Endothelial cell (in vitro differentiated cells): ENCODE measurements around the gene ZNF217. TPM values are rescaled to one million over a fixed set of nuclear protein-coding genes. Genes with fewer than 3 reads are reported as not detected.
"Not testable (repeated sequence)": the region's sequence is repeated elsewhere in the genome, so short reads cannot be mapped to it uniquely, and the experiment has no call there.

Source experiments
- DNase-seq: peaks from one replicate; pipeline ENCODE4 v3.0.0; 2021; ENCODE audit warnings: low spot score
- H3K27ac Mint-ChIP-seq: one replicate; pipeline ENCODE4 v1.8.0; 2021; ENCODE audit warnings: mixed read lengths, inconsistent platforms; ENCODE audit not compliant: unreplicated experiment
- H3K27me3 Mint-ChIP-seq: one replicate; pipeline ENCODE4 v1.8.0; 2021; ENCODE audit warnings: mild to moderate bottlenecking, moderate library complexity, mixed read lengths, inconsistent platforms; ENCODE audit not compliant: unreplicated experiment
- H3K36me3 Mint-ChIP-seq: one replicate; pipeline ENCODE4 v1.8.0; 2021; ENCODE audit warnings: mild to moderate bottlenecking, low read depth, mixed read lengths, inconsistent platforms; ENCODE audit not compliant: unreplicated experiment
- H3K4me1 Mint-ChIP-seq: one replicate; pipeline ENCODE4 v1.8.0; 2021; ENCODE audit warnings: mild to moderate bottlenecking, mixed read lengths, inconsistent platforms; ENCODE audit not compliant: unreplicated experiment
- H3K4me3 Mint-ChIP-seq: one replicate; pipeline ENCODE4 v1.8.0; 2021; ENCODE audit warnings: mild to moderate bottlenecking, mixed read lengths, inconsistent platforms; ENCODE audit not compliant: unreplicated experiment
- H3K9me3 Mint-ChIP-seq: one replicate; pipeline ENCODE4 v1.8.0; 2021; ENCODE audit warnings: mixed read lengths, inconsistent platforms; ENCODE audit not compliant: unreplicated experiment
- CTCF ChIP-seq: fragments of 200-600 bp; sonication (generic); IDR thresholded peaks from one replicate; pipeline ENCODE4 v1.5.0; 2021; ENCODE audit warnings: antibody characterized with exemption; ENCODE audit not compliant: unreplicated experiment
- total RNA-seq: library from RNA; stranded (reverse); fragmentation: NEBNext Ultra II Directional; extraction: Animal tissue kit (Norgen Biotek cat#: 25700); gene quantifications from one replicate; pipeline ENCODE4 v1.2.1, GENCODE V29; 2021; ENCODE audit not compliant: unreplicated experiment

The ZNF217 gene
- total RNA-seq, 1 donor from 2014 or later = 76.7 TPM

GRCh38 chr20:53567379-53567917 lies 26.2 kb downstream of the ZNF217 start:
- Mint-ChIP-seq H3K9me3 (no peaks in the 10 kb centered on the region), H3K36me3 (peaks cover 31% of the 10 kb centered on the region), H3K27me3 (peaks cover 7% of the 10 kb centered on the region), H3K27ac (no peak overlapping the region), H3K4me1 (no peaks in the 10 kb centered on the region), H3K4me3 (no peak overlapping the region)
- DNase-seq = no peak
- TF ChIP-seq CTCF = no peak

GRCh38 chr20:53566623-53567022 lies 27.0 kb downstream of the ZNF217 start:
- not testable (repeated sequence) for H3K4me3 Mint-ChIP-seq

DNA sequence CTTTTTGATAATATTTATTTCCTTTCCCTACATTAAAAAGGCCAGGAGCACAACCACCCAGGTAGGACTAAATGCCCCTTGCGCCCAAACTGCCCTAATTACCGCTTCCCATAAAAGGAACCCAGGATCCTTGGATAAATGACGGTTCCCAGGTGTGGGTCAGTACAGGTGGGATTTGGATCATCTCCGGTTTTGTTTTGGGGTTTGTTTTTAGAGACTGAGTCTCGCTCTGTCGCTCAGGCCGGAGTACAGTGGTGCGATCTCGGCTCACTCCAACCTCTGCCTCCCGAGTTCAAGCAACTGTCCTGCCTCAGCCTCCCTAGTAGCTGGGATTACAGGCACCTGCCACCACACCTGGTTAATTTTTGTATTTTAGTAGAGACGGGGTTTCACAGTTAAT lies 28.4 kb downstream of the ZNF217 start:
- DNase-seq = no peak
- Mint-ChIP-seq H3K4me3 (no peak overlapping the region), H3K36me3 (peaks cover 12% of the 10 kb centered on the region), H3K27me3 (peaks cover 1% of the 10 kb centered on the region), H3K4me1 (no peaks in the 10 kb centered on the region), H3K9me3 (no peaks in the 10 kb centered on the region), H3K27ac (no peak overlapping the region)
- no peak for TF ChIP-seq CTCF

More at GRCh38 chr20:53566623-53567022, 27.0 kb downstream of the ZNF217 start:
- not testable (repeated sequence) for H3K27me3 Mint-ChIP-seq, DNase-seq, H3K9me3 Mint-ChIP-seq, H3K4me1 Mint-ChIP-seq, H3K27ac Mint-ChIP-seq
- peaks cover 23% of the 10 kb centered on the region for H3K36me3 Mint-ChIP-seq

DNA sequence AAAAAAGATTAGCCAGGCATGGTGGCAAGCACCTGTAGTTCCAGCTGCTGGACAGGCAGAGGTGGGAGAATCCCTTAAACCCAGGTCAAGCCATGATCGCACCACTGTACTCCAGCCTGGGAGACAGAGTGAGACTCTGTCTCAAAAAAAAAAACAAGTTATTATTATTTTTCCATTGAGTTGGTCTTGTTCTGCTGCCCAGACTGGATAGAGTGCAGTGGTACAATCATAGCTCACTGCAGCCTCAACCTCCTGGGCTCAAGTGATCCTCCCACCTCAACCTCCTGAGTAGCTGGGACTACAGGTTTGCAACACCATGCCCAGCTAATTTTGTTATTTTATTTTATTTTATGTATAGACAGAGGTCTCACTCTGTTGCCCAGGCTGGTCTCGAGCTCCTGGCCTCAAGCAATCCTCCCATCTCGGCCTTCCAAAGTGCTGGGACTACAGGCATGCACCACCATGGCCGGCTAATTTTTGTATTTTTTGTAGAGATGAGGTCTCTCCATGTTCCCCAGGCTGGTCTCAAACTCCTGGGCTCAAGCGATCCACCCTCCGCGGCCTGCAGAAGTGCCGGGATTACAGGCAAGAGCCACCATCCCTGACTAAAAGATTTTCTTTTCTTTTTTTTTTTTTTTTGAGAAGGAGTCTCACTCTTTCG lies 31.4 kb downstream of the ZNF217 start:
- not testable (repeated sequence) for H3K9me3 Mint-ChIP-seq, H3K27me3 Mint-ChIP-seq, H3K4me1 Mint-ChIP-seq, H3K36me3 Mint-ChIP-seq, H3K4me3 Mint-ChIP-seq, H3K27ac Mint-ChIP-seq, DNase-seq

DNA sequence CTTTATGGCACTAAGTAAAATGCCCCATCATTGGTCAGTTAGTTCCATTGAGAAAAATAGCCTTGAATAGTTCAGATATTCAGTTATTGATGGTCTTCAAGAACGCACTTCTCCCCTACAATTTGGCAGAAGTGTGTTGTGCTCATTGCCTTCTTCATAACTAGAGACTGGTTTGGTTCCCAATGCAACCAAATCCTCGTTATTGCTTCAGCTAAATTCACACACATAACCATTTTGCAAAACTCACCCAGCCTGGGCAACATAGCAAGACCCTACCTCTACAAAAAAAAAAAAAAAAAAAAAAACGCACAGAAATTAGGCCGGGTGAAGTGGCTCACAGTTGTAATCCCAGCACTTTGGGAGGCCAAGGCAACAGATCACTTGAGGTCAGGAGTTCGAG lies 32.1 kb downstream of the ZNF217 start:
- Mint-ChIP-seq H3K4me3 (no peak overlapping the region), H3K27me3 (no peaks in the 10 kb centered on the region), H3K9me3 (no peaks in the 10 kb centered on the region), H3K36me3 (no peaks in the 10 kb centered on the region), H3K4me1 (no peaks in the 10 kb centered on the region), H3K27ac (no peak overlapping the region)
- no peak for TF ChIP-seq CTCF
- DNase-seq = no peak

DNA sequence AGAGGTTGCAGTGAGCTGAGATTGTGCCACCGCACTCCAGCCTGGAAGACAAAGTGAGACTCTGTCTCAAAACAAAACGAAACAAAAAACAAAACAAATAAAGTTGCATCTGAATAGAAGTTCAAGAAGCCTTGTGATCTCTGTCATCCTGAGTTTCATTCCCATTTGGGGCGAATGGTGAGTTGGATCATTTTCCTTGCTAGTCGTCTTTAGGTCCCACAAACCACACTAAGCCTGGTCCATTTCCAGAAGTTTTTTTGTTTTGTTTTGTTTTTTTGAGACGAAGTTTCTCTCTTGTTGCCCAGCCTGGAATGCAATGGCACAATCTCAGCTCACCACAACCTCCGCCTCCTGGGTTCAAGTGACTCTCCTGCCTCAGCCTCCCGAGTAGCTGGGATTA lies 33.8 kb downstream of the ZNF217 start:
- no peak for TF ChIP-seq CTCF
- no peaks in the 10 kb centered on the region for H3K4me1 Mint-ChIP-seq
- no peaks in the 10 kb centered on the region for H3K27me3 Mint-ChIP-seq
- no peaks in the 10 kb centered on the region for H3K9me3 Mint-ChIP-seq
- H3K4me3 Mint-ChIP-seq = no peak overlapping the region
- no peak overlapping the region for H3K27ac Mint-ChIP-seq
- H3K36me3 Mint-ChIP-seq = no peaks in the 10 kb centered on the region
- no peak for DNase-seq
